ENCODE measurements around the gene APOB. TPM values are rescaled to one million over a fixed set of nuclear protein-coding genes. Genes with fewer than 3 reads are reported as not detected.
A peak's percentile ranks its signal among the peaks of the same experiment; 100 is the strongest.

The APOB gene
- total RNA-seq, 1 experiment from 2014 or later: 1.5 TPM

- Mint-ChIP-seq H3K4me3 (no peak overlapping the region), H3K4me1 (no peaks in the 10 kb centered on the region), H3K27me3 (ENCODE audit: low read depth) (no peaks in the 10 kb centered on the region; the same call in 1 of the 2 replicates), H3K36me3 (no peaks in the 10 kb centered on the region), H3K27ac (no peak overlapping the region), H3K9me3 (no peaks in the 10 kb centered on the region)
- CTCF ChIA-PET: interaction anchor here (5.9 to 7.7 kb wide), 2 partner anchors 184 to 304 kb away, joined by 49 to 76 read pairs; no protein-coding TSS in a partner anchor
- ATAC-seq: no peak
- TF ChIP-seq ATF6 (CRISPR knock-in tag; IDR thresholded peaks at IDR 0.05) (no peak), NFYB (CRISPR knock-in tag; conservative IDR thresholded peaks at IDR 0.05; ENCODE audit: low read depth) (no peak), NR3C1 (CRISPR knock-in tag; conservative IDR thresholded peaks at IDR 0.05; ENCODE audit: low read depth) (no peak), ZNF121 (CRISPR knock-in tag; IDR thresholded peaks at IDR 0.05) (no peak)
- no peak for DNase-seq (ENCODE audit: low spot score)
- POLR2A ChIA-PET: no interaction called here
These were observed 78.7 kb downstream of the APOB start for GRCh38 chr2:20965221-20965620.

GRCh38 chr2:20963867-20964266 is 80.0 kb downstream of the APOB start:
- no peaks in the 10 kb centered on the region for H3K4me1 Mint-ChIP-seq
- H3K9me3 Mint-ChIP-seq: no peaks in the 10 kb centered on the region
- DNase-seq (ENCODE audit: low spot score) (no peak), ATAC-seq (no peak)
- H3K27me3 Mint-ChIP-seq (ENCODE audit: low read depth): no peaks in the 10 kb centered on the region; the same call in 1 of the 2 replicates
- no peak overlapping the region for H3K4me3 Mint-ChIP-seq
- CTCF ChIA-PET: interaction anchor here (0.8 to 7.7 kb wide), 15 partner anchors 10 to 313 kb away, joined by 3 to 76 read pairs (median 5); partner anchors contain the start of gene HS1BP3
- no peaks in the 10 kb centered on the region for H3K36me3 Mint-ChIP-seq
- POLR2A ChIA-PET: no interaction called here
- TF ChIP-seq IRF1 (CRISPR knock-in tag; IDR thresholded peaks at IDR 0.05): no peak
- no peak for TF ChIP-seq E2F1 (CRISPR knock-in tag; IDR thresholded peaks at IDR 0.05)
- no peak for TF ChIP-seq E2F5 (CRISPR knock-in tag; IDR thresholded peaks at IDR 0.05)
- no peak for TF ChIP-seq ZNF317 (CRISPR knock-in tag; IDR thresholded peaks at IDR 0.05; ENCODE audit: borderline replicate concordance, low read depth)
- no peak for TF ChIP-seq ATF6 (CRISPR knock-in tag; IDR thresholded peaks at IDR 0.05)
- H3K27ac Mint-ChIP-seq: no peak overlapping the region

- DNase-seq (ENCODE audit: low spot score) (peak; percentile 87), ATAC-seq (peak; percentile 87)
- TF ChIP-seq CTCF (IDR thresholded peaks at IDR 0.05): peak; percentile 82
- TF ChIP-seq FOXP1 (CRISPR knock-in tag; IDR thresholded peaks at IDR 0.05; ENCODE audit: borderline replicate concordance): no peak
- no peaks in the 10 kb centered on the region for H3K9me3 Mint-ChIP-seq
- ChIA-PET CTCF (interaction anchor here (0.7 to 7.7 kb wide), 31 partner anchors 8 to 321 kb away, joined by 3 to 76 read pairs (median 4); partner anchors contain the start of gene HS1BP3), POLR2A (no interaction called here)
- H3K36me3 Mint-ChIP-seq: no peaks in the 10 kb centered on the region
- no peaks in the 10 kb centered on the region; the same call in 1 of the 2 replicates for H3K27me3 Mint-ChIP-seq (ENCODE audit: low read depth)
- no peaks in the 10 kb centered on the region for H3K4me1 Mint-ChIP-seq
- H3K4me3 Mint-ChIP-seq: no peak overlapping the region
- H3K27ac Mint-ChIP-seq: no peak overlapping the region
These were observed 80.8 kb downstream of the APOB start for GRCh38 chr2:20962939-20963557.
